Bronchus fibroblast of lung (primary cell): Measurements from ENCODE around the gene KRT27. TPM values are rescaled to one million over a fixed set of nuclear protein-coding genes. Genes with fewer than 3 reads are reported as not detected.

Experiments
- total RNA-seq: library from RNA; depleted of rRNA; stranded (reverse); fragments of >200 nt; gene quantifications from 2 replicates; pipeline ENCODE4 v1.2.3, GENCODE V29; 2015

KRT27 gene
- total RNA-seq = not detected in 2 replicates

GRCh38 chr17:40782450-40782849 lies at the start of gene KRT27:
Gene KRT27 (minus strand): TSS chr17:40782550. CDS start chr17:40782493, 57 bp downstream.

GRCh38 chr17:40822132-40822812 lies 39.9 kb upstream of the KRT27 start, which contains the start of gene KRT10:
Gene KRT10 (minus strand): TSS chr17:40822614. CDS start chr17:40822585, 29 bp downstream.

GRCh38 chr17:40799859-40800258 lies 17.5 kb upstream of the KRT27 start, which contains the start of gene KRT28:
Gene KRT28 (minus strand): TSS chr17:40799959. CDS start chr17:40799893, 66 bp downstream.

GRCh38 chr17:40772101-40772500 lies 10.2 kb downstream of the KRT27 start, which contains the start of gene KRT26:
Gene KRT26 (minus strand): TSS chr17:40772201. CDS start chr17:40772113, 88 bp downstream.

GRCh38 chr17:40755231-40755630 lies 27.1 kb downstream of the KRT27 start, which contains the start of gene KRT25:
Gene KRT25 (minus strand): TSS chr17:40755331. CDS start chr17:40755271, 60 bp downstream.

Other genes with a start within 250 kb of the KRT27 start
- not detected in 2 replicates for gene CCR7, start 217.1 kb downstream of the KRT27 start, total RNA-seq
- gene SMARCE1, start 134.7 kb downstream of the KRT27 start, total RNA-seq = 68.8 and 74.8 TPM in 2 replicates
- not detected in 2 replicates for gene KRT222, start 117.4 kb downstream of the KRT27 start, total RNA-seq
- gene KRT24, start 78.8 kb downstream of the KRT27 start, total RNA-seq = not detected in 2 replicates
- not detected in 2 replicates for gene KRT25, start 27.2 kb downstream of the KRT27 start, total RNA-seq
- not detected in 2 replicates for gene KRT26, start 10.3 kb downstream of the KRT27 start, total RNA-seq
- gene KRT28, start 17.4 kb upstream of the KRT27 start, total RNA-seq = not detected in 2 replicates
- 18.7 and 22.6 TPM in 2 replicates for gene KRT10, start 40.1 kb upstream of the KRT27 start, total RNA-seq
- not detected in 2 replicates for gene KRT12, start 84.7 kb upstream of the KRT27 start, total RNA-seq
- gene KRT20, start 102.7 kb upstream of the KRT27 start, total RNA-seq = not detected in 2 replicates
- gene KRT23, start 155.1 kb upstream of the KRT27 start, total RNA-seq = under 0.01 TPM in 1 of 2 replicates, not detected in the other
- gene KRT39, start 184.4 kb upstream of the KRT27 start, total RNA-seq = not detected in 2 replicates
- not detected in 2 replicates for gene KRT40, start 201.8 kb upstream of the KRT27 start, total RNA-seq
- not detected in 2 replicates for gene KRTAP3-3, start 211.6 kb upstream of the KRT27 start, total RNA-seq
- gene KRTAP3-2, start 217.4 kb upstream of the KRT27 start, total RNA-seq = not detected in 2 replicates
- gene KRTAP3-1, start 226.6 kb upstream of the KRT27 start, total RNA-seq = not detected in 2 replicates
- 0.50 and 0.59 TPM in 2 replicates for gene KRTAP1-5, start 244.7 kb upstream of the KRT27 start, total RNA-seq
- gene KRTAP1-4, start 247.6 kb upstream of the KRT27 start, total RNA-seq = not detected in 2 replicates